Fibroblast of pulmonary artery (primary cell): ENCODE results near the gene DPP4.

ENCODE experiments used
- DNase-seq: peaks from one replicate; pipeline ENCODE4 v3.0.0-alpha.2; 2010; ENCODE audit warnings: low read depth
- H3K4me3 ChIP-seq: replicated peaks from 2 replicates; pipeline ENCODE4 v1.5.1; 2011; ENCODE audit warnings: low read depth, mild to moderate bottlenecking, control low read depth, low read length, moderate library complexity
- TF ChIP-seq, protein P1 (sequence below): IDR thresholded peaks from 2 replicates; pipeline ENCODE4 v1.5.1; 2011; ENCODE audit warnings: mild to moderate bottlenecking, control low read depth, low read length, inconsistent platforms; ENCODE audit errors: missing control alignments

The DPP4 gene

DNA sequence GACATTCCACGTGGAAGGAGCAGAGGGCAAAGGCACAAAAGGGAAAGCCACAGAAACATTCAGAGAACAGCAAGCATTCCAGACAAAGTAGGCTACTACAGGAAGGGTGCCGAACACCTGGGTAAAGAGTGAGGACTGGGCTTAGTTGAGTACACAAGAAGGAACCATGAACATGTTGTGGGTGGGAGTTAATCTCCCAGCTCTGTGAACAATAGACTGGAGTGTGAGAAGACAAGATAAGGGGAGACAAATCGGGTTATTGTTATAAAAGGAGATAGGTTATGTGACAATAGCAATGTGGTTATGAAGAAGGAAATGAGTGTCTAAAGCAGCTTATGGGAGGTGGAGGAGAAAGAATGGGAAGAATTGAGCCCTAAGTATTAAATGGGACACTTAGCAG is 70.0 kb downstream of the DPP4 start:
- no peak for DNase-seq
- no peak overlapping the region for H3K4me3 ChIP-seq
- TF ChIP-seq, protein P1, sequence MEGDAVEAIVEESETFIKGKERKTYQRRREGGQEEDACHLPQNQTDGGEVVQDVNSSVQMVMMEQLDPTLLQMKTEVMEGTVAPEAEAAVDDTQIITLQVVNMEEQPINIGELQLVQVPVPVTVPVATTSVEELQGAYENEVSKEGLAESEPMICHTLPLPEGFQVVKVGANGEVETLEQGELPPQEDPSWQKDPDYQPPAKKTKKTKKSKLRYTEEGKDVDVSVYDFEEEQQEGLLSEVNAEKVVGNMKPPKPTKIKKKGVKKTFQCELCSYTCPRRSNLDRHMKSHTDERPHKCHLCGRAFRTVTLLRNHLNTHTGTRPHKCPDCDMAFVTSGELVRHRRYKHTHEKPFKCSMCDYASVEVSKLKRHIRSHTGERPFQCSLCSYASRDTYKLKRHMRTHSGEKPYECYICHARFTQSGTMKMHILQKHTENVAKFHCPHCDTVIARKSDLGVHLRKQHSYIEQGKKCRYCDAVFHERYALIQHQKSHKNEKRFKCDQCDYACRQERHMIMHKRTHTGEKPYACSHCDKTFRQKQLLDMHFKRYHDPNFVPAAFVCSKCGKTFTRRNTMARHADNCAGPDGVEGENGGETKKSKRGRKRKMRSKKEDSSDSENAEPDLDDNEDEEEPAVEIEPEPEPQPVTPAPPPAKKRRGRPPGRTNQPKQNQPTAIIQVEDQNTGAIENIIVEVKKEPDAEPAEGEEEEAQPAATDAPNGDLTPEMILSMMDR: no peak

GRCh38 chr2:162002623-162003235 is 71.3 kb downstream of the DPP4 start:
- no peak for DNase-seq
- H3K4me3 ChIP-seq: no peak overlapping the region
- TF ChIP-seq, protein P1: no peak

- no peak for DNase-seq
- no peak overlapping the region for H3K4me3 ChIP-seq
- TF ChIP-seq, protein P1: no peak
These were observed 73.6 kb downstream of the DPP4 start for GRCh38 chr2:162000431-162000830.

DNA sequence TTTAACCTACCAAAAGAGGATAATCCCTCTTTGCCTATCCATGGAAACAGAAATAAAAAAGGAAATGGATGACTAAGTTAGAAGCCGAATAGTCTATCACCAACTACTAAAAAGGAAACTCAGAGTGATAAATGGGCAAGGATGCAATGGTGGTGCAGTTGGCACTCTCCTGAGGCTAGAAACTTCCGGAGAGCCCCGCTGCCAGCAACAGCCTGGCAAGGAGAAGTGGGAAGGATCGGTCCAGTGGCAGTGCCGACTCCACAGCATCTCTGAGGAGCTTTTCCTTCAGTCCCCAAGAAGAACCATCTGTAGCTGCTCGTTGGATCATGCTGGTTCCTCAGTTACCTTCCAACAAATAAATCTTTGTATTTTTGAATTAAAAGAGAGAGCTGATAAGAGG is 74.7 kb downstream of the DPP4 start:
- no peak for DNase-seq
- H3K4me3 ChIP-seq: no peak overlapping the region
- TF ChIP-seq, protein P1: no peak

DNA sequence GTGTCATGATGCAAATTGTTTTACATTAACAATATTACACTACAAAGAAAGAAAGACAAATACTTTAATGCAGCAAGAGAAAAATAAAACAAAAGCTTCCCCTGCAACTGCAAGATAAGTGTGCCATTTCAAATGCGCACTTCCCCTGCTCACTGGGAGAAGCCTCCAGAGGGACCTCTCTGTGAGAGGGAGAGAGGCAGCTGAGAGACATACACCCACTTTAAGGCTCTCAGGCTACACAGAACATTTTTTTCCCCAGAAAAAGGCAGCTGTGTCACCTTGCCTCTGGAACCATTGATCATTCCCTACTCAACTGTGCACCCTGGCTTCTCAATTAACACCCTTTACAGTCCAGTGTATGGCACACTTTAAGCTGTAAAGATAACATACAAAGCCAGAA is 75.2 kb downstream of the DPP4 start:
- TF ChIP-seq, protein P1: no peak
- DNase-seq: no peak
- no peak overlapping the region for H3K4me3 ChIP-seq

DNA sequence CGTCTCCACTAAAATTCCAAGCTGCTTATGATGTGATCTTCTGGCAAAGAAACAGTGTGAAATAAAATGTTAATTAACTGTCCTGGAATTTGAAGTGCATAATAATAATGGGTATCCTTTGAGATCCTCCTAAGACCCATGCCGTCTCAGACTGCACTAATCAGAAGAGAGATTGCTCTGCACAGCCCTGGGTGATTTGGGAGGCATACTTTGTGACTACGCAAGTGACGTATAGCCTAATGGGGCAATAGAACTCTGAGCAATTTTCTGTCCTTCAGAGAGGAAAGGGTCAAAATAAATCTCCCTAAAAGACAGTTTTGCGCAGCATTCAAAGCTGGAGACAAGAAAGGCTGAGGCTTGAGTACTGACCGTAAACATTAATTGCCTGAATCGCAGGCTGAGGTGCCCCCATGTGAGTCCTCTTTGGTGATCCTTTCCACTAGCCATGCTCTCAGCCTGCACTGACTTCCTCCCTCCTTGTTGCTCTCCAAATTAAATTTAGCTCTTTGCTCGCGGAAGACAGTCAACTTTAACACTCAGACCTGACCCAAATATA is 76.0 kb downstream of the DPP4 start:
- DNase-seq: no peak
- TF ChIP-seq, protein P1: no peak
- no peak overlapping the region for H3K4me3 ChIP-seq

DNA sequence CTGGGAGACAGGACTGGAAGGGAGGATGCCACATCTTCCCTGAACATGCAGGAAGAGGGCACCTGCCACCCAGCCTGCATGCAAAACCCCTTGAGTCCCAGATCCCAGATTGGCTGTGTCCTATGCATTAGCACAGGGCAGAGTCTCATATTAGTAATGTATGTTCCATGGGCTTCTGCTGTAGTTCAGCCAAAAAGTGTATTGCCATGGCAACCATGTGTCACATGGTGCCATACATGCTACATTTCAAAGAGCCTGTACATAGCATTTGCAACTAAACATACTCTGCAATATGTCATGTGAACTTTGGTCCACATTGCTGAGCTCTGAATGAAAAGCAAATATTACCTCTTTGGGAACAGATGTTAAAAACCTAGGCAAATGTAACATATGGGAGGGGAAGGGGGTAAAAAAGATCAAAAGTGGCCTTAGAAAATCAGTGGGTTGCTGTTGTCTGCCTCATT is 78.4 kb downstream of the DPP4 start:
- no peak overlapping the region for H3K4me3 ChIP-seq
- DNase-seq: no peak
- TF ChIP-seq, protein P1: no peak
